ENCODE data around the gene TPRG1.
A peak's percentile ranks its signal among the peaks of the same experiment; 100 is the strongest.

Gene TPRG1

DNA sequence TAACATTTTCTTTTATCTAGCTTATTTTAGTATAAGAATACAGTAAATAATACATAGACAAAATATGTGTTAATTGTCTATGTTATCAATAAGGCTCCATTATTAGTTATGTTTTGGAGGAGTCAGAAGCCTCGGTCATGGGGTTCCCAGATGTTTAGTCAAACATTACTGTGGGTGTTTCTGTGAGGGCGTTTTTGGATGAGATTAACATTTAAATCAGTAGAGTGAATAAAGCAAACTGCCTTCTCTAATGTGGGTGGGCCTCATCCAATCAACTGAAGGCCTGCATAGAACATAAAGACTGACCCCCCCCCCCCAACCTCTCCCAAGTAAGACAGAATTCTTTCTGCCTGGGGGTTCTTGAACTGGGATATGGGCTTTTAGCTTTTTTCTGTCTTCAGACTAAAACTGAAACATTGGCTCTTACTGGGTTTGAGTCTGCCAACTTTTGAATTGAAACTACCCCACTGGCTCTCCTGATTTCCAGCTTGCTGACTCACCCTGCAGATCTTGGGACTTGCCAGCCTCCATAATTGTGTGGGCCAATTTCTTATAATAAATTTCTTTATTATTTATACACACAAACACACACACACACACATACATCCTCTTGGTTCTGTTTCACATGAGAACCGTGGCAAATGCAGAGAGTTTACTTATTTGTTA, 192.0 kb downstream of the TPRG1 start:
- no peak for DNase-seq

DNA sequence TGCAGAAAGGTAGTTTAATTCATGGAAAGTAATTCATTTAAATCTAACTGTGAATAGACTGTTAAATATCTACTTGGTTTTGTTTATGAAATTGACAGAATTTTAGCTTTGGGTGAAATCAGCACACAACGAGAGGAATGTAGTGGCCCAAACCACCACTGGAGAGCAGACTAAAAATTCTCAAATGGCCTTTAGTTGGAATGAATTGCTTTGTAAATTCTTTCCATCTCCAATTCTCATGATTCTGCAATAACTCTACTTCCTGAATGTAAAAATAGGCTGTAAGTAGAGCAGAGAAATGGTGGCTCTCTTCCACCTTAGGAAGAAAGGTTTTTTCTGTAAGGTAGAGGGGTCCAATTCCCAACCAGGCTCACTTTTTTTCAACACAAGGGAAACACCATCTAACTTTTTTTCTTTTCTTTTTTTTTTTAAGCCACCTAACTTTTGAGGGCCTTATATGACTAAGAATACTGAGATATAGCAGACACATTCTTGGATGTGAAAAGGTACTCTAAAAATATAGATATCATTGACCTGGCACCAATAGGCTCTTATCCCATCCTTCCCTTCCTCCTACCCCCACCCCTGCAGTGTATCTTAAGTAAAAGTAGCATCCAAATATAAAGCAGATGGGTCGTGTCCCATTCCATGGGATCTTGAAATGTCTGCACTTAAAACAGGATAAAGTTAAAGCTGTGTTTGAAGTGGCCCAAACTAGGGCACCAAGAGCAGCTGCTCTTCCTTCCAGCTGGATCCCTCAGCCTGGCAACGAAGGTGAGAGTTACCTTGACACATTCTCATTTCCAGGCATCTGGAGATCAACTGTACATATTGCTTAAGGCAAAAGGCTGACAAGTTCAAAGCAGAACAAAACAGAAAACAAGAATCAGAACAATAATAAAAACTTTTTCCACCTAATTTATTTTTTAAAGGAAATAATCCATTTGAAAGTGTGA, 194.1 kb downstream of the TPRG1 start:
- DNase-seq: no peak

DNA sequence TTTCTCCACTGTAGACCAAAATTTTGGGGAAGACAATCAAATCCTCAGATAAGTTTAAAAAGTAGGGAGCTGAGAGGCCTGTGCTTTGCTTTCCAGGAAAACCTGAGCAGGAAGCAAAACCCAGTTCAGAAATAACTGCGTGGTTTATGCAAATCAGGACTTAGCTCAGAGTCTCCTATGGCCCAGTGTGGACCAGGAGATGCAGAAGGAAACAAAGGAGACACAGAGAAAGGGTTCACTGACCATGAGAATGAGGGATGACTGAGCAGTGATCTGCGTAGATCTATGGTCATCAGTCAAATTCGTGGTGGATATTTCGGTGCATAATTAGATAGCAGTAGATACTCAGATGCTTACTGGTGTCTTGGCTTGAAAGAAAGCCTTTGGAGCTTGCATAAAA, 196.6 kb downstream of the TPRG1 start:
- no peak for DNase-seq

GRCh38 chr3:189369636-189370035, 197.9 kb downstream of the TPRG1 start:
- peak; percentile 77 for DNase-seq

DNA sequence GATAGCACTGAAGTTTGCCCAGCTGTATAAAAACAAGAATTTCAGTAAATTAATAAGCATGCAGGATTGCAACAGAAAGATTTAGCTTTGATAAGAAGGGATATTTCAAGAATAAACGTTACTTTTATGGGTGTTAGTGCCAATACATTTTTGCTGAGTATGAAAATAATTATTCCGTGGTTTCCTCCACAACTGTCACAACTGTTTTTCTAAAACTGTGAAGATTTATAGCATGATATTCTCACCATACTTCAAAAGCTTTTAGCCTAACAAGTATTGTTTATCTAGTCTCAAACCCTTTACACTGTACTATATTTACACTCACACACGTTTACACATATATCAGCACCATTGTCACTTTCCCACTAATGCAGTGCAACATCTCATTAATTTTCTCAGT, 200.5 kb downstream of the TPRG1 start:
- DNase-seq: no peak

All from SIG-M5 (cell line).